Neural progenitor cell (in vitro differentiated cells): ENCODE results near the gene MED12L.

Source experiments
- EZH2 ChIP-seq: fragments of 200-600 bp; sonication (generic); IDR thresholded peaks from 2 replicates; pipeline ENCODE4 v1.6.1; 2017; ENCODE audit warnings: antibody characterized with exemption, mild to moderate bottlenecking, moderate library complexity
- EZH2phosphoT487 ChIP-seq: fragments of 200-600 bp; sonication (generic); IDR thresholded peaks from 2 replicates; pipeline ENCODE4 v1.6.1; 2017; ENCODE audit warnings: antibody characterized with exemption

GRCh38 chr3:151112731-151113130 is 27.3 kb downstream of the MED12L start:
- TF ChIP-seq EZH2phosphoT487, result no peak
- TF ChIP-seq EZH2, result no peak
